Measurements from ENCODE around the gene ANKRD13D. TPM values are rescaled to one million over a fixed set of nuclear protein-coding genes. Genes with fewer than 3 reads are reported as not detected.

Gene ANKRD13D
- total RNA-seq, 1 donor = 34.4 TPM

DNA sequence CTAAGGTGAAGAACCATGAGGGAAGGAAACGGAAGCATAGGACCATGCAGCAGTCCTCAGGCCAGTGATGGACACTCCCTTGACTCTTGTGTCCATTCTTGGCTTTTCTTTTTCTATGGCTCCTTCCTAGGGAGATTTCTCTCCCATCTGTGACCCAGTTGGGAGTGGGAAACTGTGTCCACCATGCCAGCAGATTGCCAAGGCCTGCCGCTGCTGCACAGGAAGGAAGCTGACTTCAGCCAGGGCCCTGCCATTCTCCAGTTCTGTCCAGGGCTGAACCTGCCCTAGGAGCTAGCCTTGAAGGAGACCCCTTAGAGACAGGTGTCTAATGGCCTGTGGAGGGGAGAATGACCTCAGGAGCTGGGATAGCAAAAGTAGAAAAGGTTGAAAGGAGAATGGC, 31.6 kb downstream of the ANKRD13D start:
- H3K4me1 ChIP-seq (ENCODE audit: insufficient read depth, low read length) = peaks cover 7% of the 10 kb centered on the region

DNA sequence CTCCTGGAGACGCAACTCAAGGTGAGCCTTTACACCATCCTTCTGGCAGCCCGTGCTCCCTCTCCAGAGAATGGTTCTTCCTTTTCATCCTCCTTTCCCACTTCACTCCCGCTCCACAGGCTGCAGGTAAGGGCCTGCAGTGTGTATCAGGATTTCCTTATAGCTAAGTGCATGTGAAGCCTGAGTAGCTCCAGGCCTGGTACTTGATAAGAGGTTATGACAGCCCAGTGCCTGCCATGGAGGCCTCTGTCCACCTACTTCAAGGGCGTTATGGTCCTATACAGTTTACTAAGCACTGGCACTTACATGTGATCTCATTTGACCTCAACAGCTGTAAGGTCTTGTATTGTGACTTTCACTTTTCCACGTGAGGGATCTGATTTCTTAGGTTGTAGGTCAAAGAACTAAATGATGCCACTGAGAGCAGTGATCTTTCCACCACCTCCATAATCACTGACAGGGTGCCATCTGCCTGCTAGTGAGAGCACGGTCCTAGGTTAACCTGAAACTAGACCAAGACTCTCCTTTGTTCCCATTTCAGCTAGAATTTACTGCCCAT, 32.3 kb downstream of the ANKRD13D start:
- no peak overlapping the region for H3K27ac ChIP-seq (ENCODE audit: low read depth, low read length)
- H3K9me3 ChIP-seq (ENCODE audit: low read depth, low read length) = no peaks in the 10 kb centered on the region
- H3K79me2 ChIP-seq (ENCODE audit: insufficient read depth, low read length) = no peaks in the 10 kb centered on the region
- H4K20me1 ChIP-seq (ENCODE audit: insufficient read depth, low read length) = no peaks in the 10 kb centered on the region
- no peak overlapping the region for H2AFZ ChIP-seq (ENCODE audit: low read length)
- H3K27me3 ChIP-seq (ENCODE audit: insufficient read depth, low read length) = no peaks in the 10 kb centered on the region
- H3K4me2 ChIP-seq (ENCODE audit: insufficient read depth, low read length) = no peak overlapping the region
- TF ChIP-seq, protein P1, sequence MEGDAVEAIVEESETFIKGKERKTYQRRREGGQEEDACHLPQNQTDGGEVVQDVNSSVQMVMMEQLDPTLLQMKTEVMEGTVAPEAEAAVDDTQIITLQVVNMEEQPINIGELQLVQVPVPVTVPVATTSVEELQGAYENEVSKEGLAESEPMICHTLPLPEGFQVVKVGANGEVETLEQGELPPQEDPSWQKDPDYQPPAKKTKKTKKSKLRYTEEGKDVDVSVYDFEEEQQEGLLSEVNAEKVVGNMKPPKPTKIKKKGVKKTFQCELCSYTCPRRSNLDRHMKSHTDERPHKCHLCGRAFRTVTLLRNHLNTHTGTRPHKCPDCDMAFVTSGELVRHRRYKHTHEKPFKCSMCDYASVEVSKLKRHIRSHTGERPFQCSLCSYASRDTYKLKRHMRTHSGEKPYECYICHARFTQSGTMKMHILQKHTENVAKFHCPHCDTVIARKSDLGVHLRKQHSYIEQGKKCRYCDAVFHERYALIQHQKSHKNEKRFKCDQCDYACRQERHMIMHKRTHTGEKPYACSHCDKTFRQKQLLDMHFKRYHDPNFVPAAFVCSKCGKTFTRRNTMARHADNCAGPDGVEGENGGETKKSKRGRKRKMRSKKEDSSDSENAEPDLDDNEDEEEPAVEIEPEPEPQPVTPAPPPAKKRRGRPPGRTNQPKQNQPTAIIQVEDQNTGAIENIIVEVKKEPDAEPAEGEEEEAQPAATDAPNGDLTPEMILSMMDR (IDR thresholded peaks at IDR 0.05; ENCODE audit: extremely low read depth, low read depth, low read length) = no peak
- H3K4me1 ChIP-seq (ENCODE audit: insufficient read depth, low read length) = peaks cover 7% of the 10 kb centered on the region
- H3K36me3 ChIP-seq (ENCODE audit: insufficient read depth, low read length) = peaks cover 2% of the 10 kb centered on the region
- no peak overlapping the region for H3K4me3 ChIP-seq (ENCODE audit: insufficient read depth, low read length)
- DNase-seq (ENCODE audit: insufficient read length, low spot score, missing footprints) = no peak

More for the DNA sequence above, 31.6 kb downstream of the ANKRD13D start:
- no peak overlapping the region for H3K4me3 ChIP-seq (ENCODE audit: insufficient read depth, low read length)
- H4K20me1 ChIP-seq (ENCODE audit: insufficient read depth, low read length) = no peaks in the 10 kb centered on the region
- H3K27ac ChIP-seq (ENCODE audit: low read depth, low read length) = no peak overlapping the region
- no peak overlapping the region for H2AFZ ChIP-seq (ENCODE audit: low read length)
- DNase-seq (ENCODE audit: insufficient read length, low spot score, missing footprints) = no peak
- no peak overlapping the region for H3K4me2 ChIP-seq (ENCODE audit: insufficient read depth, low read length)
- H3K9me3 ChIP-seq (ENCODE audit: low read depth, low read length) = no peaks in the 10 kb centered on the region
- H3K36me3 ChIP-seq (ENCODE audit: insufficient read depth, low read length) = peaks cover 2% of the 10 kb centered on the region
- TF ChIP-seq, protein P1 (IDR thresholded peaks at IDR 0.05; ENCODE audit: extremely low read depth, low read depth, low read length) = no peak
- no peaks in the 10 kb centered on the region for H3K27me3 ChIP-seq (ENCODE audit: insufficient read depth, low read length)
- no peaks in the 10 kb centered on the region for H3K79me2 ChIP-seq (ENCODE audit: insufficient read depth, low read length)

DNA sequence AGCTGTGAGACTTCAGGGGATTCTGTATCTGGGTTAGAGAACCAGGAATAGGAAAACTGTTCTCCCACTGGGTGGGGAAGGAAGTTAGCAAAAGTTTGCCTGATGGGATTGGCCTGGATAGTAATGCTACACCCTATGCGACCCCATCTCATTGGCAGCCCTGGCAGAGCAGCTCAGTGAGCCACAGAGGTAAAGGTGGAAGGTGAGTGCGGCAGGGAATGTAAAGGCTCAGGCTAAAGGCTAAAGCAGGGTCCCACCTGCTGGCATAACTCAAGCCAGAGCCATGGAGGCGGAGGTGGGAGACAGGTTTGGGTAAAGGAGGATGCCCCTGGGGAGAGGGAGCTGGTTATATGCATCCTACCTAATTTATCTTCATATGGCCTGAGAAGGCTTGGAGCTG, 32.9 kb downstream of the ANKRD13D start:
- Histone ChIP-seq H3K4me3 (ENCODE audit: insufficient read depth, low read length) (no peak overlapping the region), H3K4me2 (ENCODE audit: insufficient read depth, low read length) (no peak overlapping the region), H3K79me2 (ENCODE audit: insufficient read depth, low read length) (no peaks in the 10 kb centered on the region), H3K36me3 (ENCODE audit: insufficient read depth, low read length) (peaks cover 2% of the 10 kb centered on the region), H3K9me3 (ENCODE audit: low read depth, low read length) (no peaks in the 10 kb centered on the region), H3K27ac (ENCODE audit: low read depth, low read length) (no peak overlapping the region), H3K27me3 (ENCODE audit: insufficient read depth, low read length) (no peaks in the 10 kb centered on the region), H4K20me1 (ENCODE audit: insufficient read depth, low read length) (no peaks in the 10 kb centered on the region), H3K4me1 (ENCODE audit: insufficient read depth, low read length) (peaks cover 6% of the 10 kb centered on the region), H2AFZ (ENCODE audit: low read length) (no peak overlapping the region)
- TF ChIP-seq, protein P1 (IDR thresholded peaks at IDR 0.05; ENCODE audit: extremely low read depth, low read depth, low read length) = no peak
- DNase-seq (ENCODE audit: insufficient read length, low spot score, missing footprints) = no peak

DNA sequence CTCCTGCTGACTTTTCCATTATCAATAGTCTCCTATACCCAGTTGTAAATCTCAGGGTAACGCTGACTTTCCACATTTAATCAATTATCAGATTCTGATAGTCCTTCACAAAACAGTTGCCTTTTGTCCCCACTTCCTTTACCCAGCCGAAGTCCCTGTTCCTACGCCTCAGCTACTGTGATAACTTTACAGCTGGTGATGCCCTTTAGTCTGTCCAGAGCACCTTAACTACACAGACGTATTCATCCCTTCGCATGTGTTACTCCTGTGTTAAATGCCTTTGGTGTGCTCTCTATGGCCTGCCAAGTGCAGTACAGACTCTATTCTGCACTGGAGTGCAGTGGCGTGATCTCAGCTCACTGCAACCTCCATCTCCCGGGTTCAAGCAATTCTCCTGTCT, 34.4 kb downstream of the ANKRD13D start:
- Histone ChIP-seq H3K36me3 (ENCODE audit: insufficient read depth, low read length) (peaks cover 2% of the 10 kb centered on the region), H3K27ac (ENCODE audit: low read depth, low read length) (no peak overlapping the region), H3K79me2 (ENCODE audit: insufficient read depth, low read length) (no peaks in the 10 kb centered on the region), H2AFZ (ENCODE audit: low read length) (no peak overlapping the region), H3K4me2 (ENCODE audit: insufficient read depth, low read length) (no peak overlapping the region), H4K20me1 (ENCODE audit: insufficient read depth, low read length) (no peaks in the 10 kb centered on the region), H3K4me3 (ENCODE audit: insufficient read depth, low read length) (no peak overlapping the region), H3K9me3 (ENCODE audit: low read depth, low read length) (no peaks in the 10 kb centered on the region), H3K4me1 (ENCODE audit: insufficient read depth, low read length) (peaks cover under 1% of the 10 kb centered on the region), H3K27me3 (ENCODE audit: insufficient read depth, low read length) (no peaks in the 10 kb centered on the region)
- DNase-seq (ENCODE audit: insufficient read length, low spot score, missing footprints) = no peak
- TF ChIP-seq, protein P1 (IDR thresholded peaks at IDR 0.05; ENCODE audit: extremely low read depth, low read depth, low read length) = no peak

Data from osteoblast (primary cell).